HG03064 (cell line): Measurements from ENCODE around the gene NUP205.

ENCODE experiments used
- ATAC-seq: cut with Tn5 transposase; IDR thresholded peaks from one replicate; pipeline ENCODE4 v1.9.1; 2021; ENCODE audit warnings: low read depth; ENCODE audit not compliant: unreplicated experiment

The NUP205 gene

GRCh38 chr7:135697276-135698049 is 139.7 kb downstream of the NUP205 start:
- no peak for ATAC-seq
